ENCODE measurements around the gene KAT5. TPM values are rescaled to one million over a fixed set of nuclear protein-coding genes. Genes with fewer than 3 reads are reported as not detected.

KAT5 gene
- total RNA-seq, 2 donors from 2014 or later: 48.5 to 48.8 TPM

- no peaks in the 10 kb centered on the region for H3K36me3 Mint-ChIP-seq (ENCODE audit: low read depth)
- peaks cover 33% of the 10 kb centered on the region for H3K27me3 Mint-ChIP-seq (ENCODE audit: insufficient read depth)
- no peak overlapping the region for H3K4me3 Mint-ChIP-seq
- Histone ChIP-seq H3K4me3 (ENCODE audit: low read length) (no peak overlapping the region), H3K4me1 (ENCODE audit: control insufficient read depth, insufficient read depth, low read length) (peaks cover 3% of the 10 kb centered on the region), H3K9me3 (ENCODE audit: control insufficient read depth, low read length) (peaks cover 7% of the 10 kb centered on the region), H3K27ac (ENCODE audit: low read depth, low read length) (no peak overlapping the region), H3K36me3 (ENCODE audit: control insufficient read depth, insufficient read depth, low read length) (no peaks in the 10 kb centered on the region), H3K27me3 (ENCODE audit: control insufficient read depth, insufficient read depth, low read length, poor library complexity, severe bottlenecking) (peaks cover 13% of the 10 kb centered on the region), H3K9ac (ENCODE audit: extremely low read depth, low read length, poor library complexity, severe bottlenecking) (no peak overlapping the region)
- peaks cover 7% of the 10 kb centered on the region for H3K4me1 Mint-ChIP-seq
- no peak for DNase-seq
- no peak for TF ChIP-seq CTCF (conservative IDR thresholded peaks at IDR 0.05)
- no peak overlapping the region for H3K27ac Mint-ChIP-seq
- H3K9me3 Mint-ChIP-seq: peaks cover 16% of the 10 kb centered on the region
- 90 to 91% methylated on average over 6 to 8 of the region's 8 CpGs for WGBS, 2 experiments (ENCODE audit: insufficient coverage in 1 of 2, insufficient read length in 1 of 2)
Measured at GRCh38 chr11:65698205-65698604, 13.8 kb upstream of the KAT5 start.

GRCh38 chr11:65699306-65699705 lies 12.7 kb upstream of the KAT5 start:
- H3K9me3 Mint-ChIP-seq: peaks cover 16% of the 10 kb centered on the region
- no peak for DNase-seq

GRCh38 chr11:65700399-65700798 lies 11.7 kb upstream of the KAT5 start:
- no peak for DNase-seq
- no peaks in the 10 kb centered on the region for H3K4me1 Mint-ChIP-seq
- H3K27ac Mint-ChIP-seq: no peak overlapping the region
- H3K27me3 ChIP-seq (ENCODE audit: control insufficient read depth, insufficient read depth, low read length, poor library complexity, severe bottlenecking): peaks cover 16% of the 10 kb centered on the region
- H3K9ac ChIP-seq (ENCODE audit: extremely low read depth, low read length, poor library complexity, severe bottlenecking): no peak overlapping the region
- no peak overlapping the region for H3K4me3 ChIP-seq (ENCODE audit: low read length)
- H3K9me3 Mint-ChIP-seq: peaks cover 16% of the 10 kb centered on the region
- no peaks in the 10 kb centered on the region for H3K36me3 Mint-ChIP-seq (ENCODE audit: low read depth)
- 94% methylated on average over 3 of the region's 3 CpGs; no CpG with 5 or more reads in 1 of the 2 experiments for WGBS, 2 experiments (ENCODE audit: insufficient coverage in 1 of 2, insufficient read length in 1 of 2)
- H3K4me1 ChIP-seq (ENCODE audit: control insufficient read depth, insufficient read depth, low read length): no peaks in the 10 kb centered on the region
- no peak overlapping the region for H3K27ac ChIP-seq (ENCODE audit: low read depth, low read length)
- TF ChIP-seq CTCF (conservative IDR thresholded peaks at IDR 0.05): no peak
- no peaks in the 10 kb centered on the region for H3K36me3 ChIP-seq (ENCODE audit: control insufficient read depth, insufficient read depth, low read length)
- no peak overlapping the region for H3K4me3 Mint-ChIP-seq
- peaks cover 7% of the 10 kb centered on the region for H3K9me3 ChIP-seq (ENCODE audit: control insufficient read depth, low read length)
- H3K27me3 Mint-ChIP-seq (ENCODE audit: insufficient read depth): peaks cover 41% of the 10 kb centered on the region

More at GRCh38 chr11:65699306-65699705, 12.7 kb upstream of the KAT5 start:
- Histone ChIP-seq H3K9me3 (ENCODE audit: control insufficient read depth, low read length) (peaks cover 7% of the 10 kb centered on the region), H3K27ac (ENCODE audit: low read depth, low read length) (no peak overlapping the region), H3K9ac (ENCODE audit: extremely low read depth, low read length, poor library complexity, severe bottlenecking) (no peak overlapping the region), H3K4me3 (ENCODE audit: low read length) (no peak overlapping the region), H3K27me3 (ENCODE audit: control insufficient read depth, insufficient read depth, low read length, poor library complexity, severe bottlenecking) (peaks cover 16% of the 10 kb centered on the region), H3K4me1 (ENCODE audit: control insufficient read depth, insufficient read depth, low read length) (no peaks in the 10 kb centered on the region), H3K36me3 (ENCODE audit: control insufficient read depth, insufficient read depth, low read length) (no peaks in the 10 kb centered on the region)
- Mint-ChIP-seq H3K27ac (no peak overlapping the region), H3K36me3 (ENCODE audit: low read depth) (no peaks in the 10 kb centered on the region), H3K4me1 (no peaks in the 10 kb centered on the region), H3K4me3 (no peak overlapping the region), H3K27me3 (ENCODE audit: insufficient read depth) (peaks cover 38% of the 10 kb centered on the region)
- TF ChIP-seq CTCF (conservative IDR thresholded peaks at IDR 0.05): no peak
- 68 to 80% methylated on average over 6 to 7 of the region's 7 CpGs for WGBS, 2 experiments (ENCODE audit: insufficient coverage in 1 of 2, insufficient read length in 1 of 2)

Measured in endodermal cell (in vitro differentiated cells).